GM12878 (cell line): ENCODE measurements around the gene ZNF213. TPM values are rescaled to one million over a fixed set of nuclear protein-coding genes. Genes with fewer than 3 reads are reported as not detected.

Experiments used
- ATAC-seq: fragments of 200-7000 bp; cut with Tn5 transposase; 3 replicates; pipeline ENCODE4 v1.9.1; 2020; ENCODE audit warnings: mild to moderate bottlenecking, moderate library complexity
- BruUV-seq: library from RNA; stranded (reverse); fragments of 400-500 nt; replicated peaks from 2 replicates; lab custom pipeline; 2021; lab: Mats Ljungman, UMichigan
- CTCF ChIA-PET: fragments of 300-600 bp; sonication (Branson Sonifier 250); formaldehyde crosslinking; extraction: SDS; loops from one replicate; lab custom pipeline; 2021; ENCODE audit warnings: inconsistent platforms; lab: Yijun Ruan, JAX
- POLR2A ChIA-PET: fragments of 350-600 bp; formaldehyde crosslinking; extraction: SDS; loops from one replicate; lab custom pipeline; 2021; ENCODE audit warnings: inconsistent platforms; lab: Charles Lee
- RAD21 ChIA-PET: fragments of 300-600 bp; sonication (Branson Sonifier 250); formaldehyde crosslinking; loops from one replicate; lab custom pipeline; 2023; ENCODE audit warnings: antibody characterized with exemption; ENCODE audit not compliant: unreplicated experiment; lab: Charles Lee
- SMC1A ChIA-PET: fragments of 300-600 bp; sonication (Branson Sonifier 250); formaldehyde crosslinking; loops from one replicate; lab custom pipeline; 2023; ENCODE audit not compliant: unreplicated experiment, uncharacterized antibody; lab: Charles Lee
- DNase-seq: peaks from one replicate; pipeline ENCODE4 v3.0.0-alpha.2; 2011; ENCODE audit warnings: low read depth, low spot score
- FAIRE-seq: peaks from 3 replicates; lab custom pipeline; 2011; peaks lifted over from hg19 to GRCh38; lab: Jason Lieb, UNC
- H2AFZ ChIP-seq: 2 replicates; pipeline ENCODE4 v1.6.0; 2011; ENCODE audit warnings: low read depth, low read length, control low read depth; ENCODE audit not compliant: control insufficient read depth
- H3K27ac ChIP-seq: 2 replicates; pipeline ENCODE4 v1.5.1; 2011; ENCODE audit warnings: control low read depth; ENCODE audit not compliant: control insufficient read depth, insufficient read depth
- H3K27me3 ChIP-seq, 2 experiments: replicated peaks in 1 of 2; 2 replicates each; pipeline versions ENCODE4 v1.6.0 to v1.6.1; 2011; ENCODE audit warnings: low read length in 1 of 2; ENCODE audit not compliant: control insufficient read depth in 2 of 2, insufficient read depth in 2 of 2
- H3K36me3 ChIP-seq, 2 experiments: 2 replicates each; pipeline ENCODE4 v1.5.1; 2011; ENCODE audit warnings: low read length in 1 of 2; ENCODE audit not compliant: control insufficient read depth in 2 of 2, insufficient read depth in 2 of 2
- H3K4me1 ChIP-seq: 2 replicates; pipeline ENCODE4 v1.6.1; 2011; ENCODE audit warnings: mild to moderate bottlenecking, low read length, moderate library complexity, mixed read lengths; ENCODE audit not compliant: control insufficient read depth, insufficient read depth
- H3K4me2 ChIP-seq: 2 replicates; pipeline ENCODE4 v1.6.0; 2011; ENCODE audit warnings: control low read depth; ENCODE audit not compliant: control insufficient read depth, insufficient read depth
- H3K4me3 ChIP-seq: fragments of 200-600 bp; sonication (generic); 2 replicates; pipeline ENCODE4 v1.5.1; 2016
- H3K79me2 ChIP-seq: 2 replicates; pipeline ENCODE4 v1.6.0; 2011; ENCODE audit warnings: low read length; ENCODE audit not compliant: control insufficient read depth, insufficient read depth
- H3K9ac ChIP-seq: 2 replicates; pipeline ENCODE4 v1.8.0; 2011; ENCODE audit warnings: low read length, control low read depth, mixed read lengths; ENCODE audit not compliant: control insufficient read depth, insufficient read depth
- H3K9me3 ChIP-seq: replicated peaks from 3 replicates; pipeline ENCODE4 v1.5.1; 2011; ENCODE audit warnings: mild to moderate bottlenecking, low read length; ENCODE audit not compliant: control insufficient read depth, insufficient read depth
- H4K20me1 ChIP-seq: 2 replicates; pipeline ENCODE4 v1.6.0; 2011; ENCODE audit not compliant: control insufficient read depth, insufficient read depth
- BRCA1 ChIP-seq: IDR thresholded peaks from 2 replicates; pipeline ENCODE4 v1.6.1; 2011; ENCODE audit warnings: low read depth, low read length, improper control_type of control experiment
- FOXK2 ChIP-seq: fragments of 450-650 bp; IDR thresholded peaks from 2 replicates; pipeline ENCODE4 v1.6.1; 2017; ENCODE audit warnings: mild to moderate bottlenecking, moderate library complexity
- HCFC1 ChIP-seq: fragments of 150-350 bp; IDR thresholded peaks from 2 replicates; pipeline ENCODE4 v1.6.1; 2014; ENCODE audit warnings: low read length
- HDAC2 ChIP-seq: fragments of 200-600 bp; sonication (generic); IDR thresholded peaks from 2 replicates; pipeline ENCODE4 v1.6.1; 2017
- PAX8 ChIP-seq: fragments of 450-650 bp; IDR thresholded peaks from 2 replicates; pipeline ENCODE4 v1.6.1; 2017; ENCODE audit warnings: mild to moderate bottlenecking, moderate library complexity
- SP1 ChIP-seq: IDR thresholded peaks from one replicate; pipeline ENCODE4 v1.6.1; 2011; ENCODE audit warnings: low read depth, low read length
- SREBF1 ChIP-seq: IDR thresholded peaks from 2 replicates; pipeline ENCODE4 v1.6.1; 2012; ENCODE audit warnings: mild to moderate bottlenecking, low read length
- YY1 ChIP-seq: IDR thresholded peaks from 2 replicates; pipeline ENCODE4 v1.6.1; 2011; ENCODE audit warnings: low read depth, mild to moderate bottlenecking, low read length
- ZNF274 ChIP-seq: IDR thresholded peaks from one replicate; pipeline ENCODE4 v1.8.0; 2011; ENCODE audit not compliant: insufficient read length, insufficient read depth
- ZZZ3 ChIP-seq: IDR thresholded peaks from 2 replicates; pipeline ENCODE4 v1.6.1; 2011; ENCODE audit warnings: low read depth; ENCODE audit not compliant: control insufficient read depth, insufficient read length
- WGBS: methylation state at CpG from one replicate; pipeline ENCODE4 v1.1.6; 2016; ENCODE audit warnings: low lambda C conversion rate; ENCODE audit not compliant: insufficient replicate concordance, insufficient coverage; ENCODE audit errors: missing lambda C conversion rate; 5-methylcytosine and 5-hydroxymethylcytosine counted together
- in situ Hi-C: fragments of 300-500 bp; cut with MboI; formaldehyde crosslinking; loops from 9 replicates; pipeline ENCODE4 v1.14.3; 2018; ENCODE audit warnings: mixed read lengths
- intact Hi-C: fragments of 100-400 bp; cut with micrococcal nuclease; formaldehyde crosslinking; loops from one replicate; pipeline ENCODE4 v1.14.2; 2022; ENCODE audit not compliant: unreplicated experiment
- polyA plus RNA-seq, 11 experiments: library from polyadenylated mRNA; depleted of rRNA in 4 of 11; unstranded in 6 of 11; stranded (reverse) in 5 of 11; fragments of >200 nt; fragmentation: Nextera tagmentation in 4 of 11; fragmentation: Illumina TruSeq in 1 of 11; extraction: Ambion mirVana in 4 of 11; extraction: Trizol in 1 of 11; gene quantifications; 1 replicate in 1 of 11; 2 replicates in 10 of 11; pipeline versions ENCODE4 v1.2.1 to v1.2.3, GENCODE V29; 2011 to 2016; ENCODE audit warnings: inconsistent platforms in 2 of 11, missing spikeins in 2 of 11, low read depth in 1 of 11
- total RNA-seq, 4 experiments: library from RNA; depleted of rRNA in 3 of 4; stranded (reverse); fragments of >200 nt in 3 of 4; fragmentation: Illumina TruSeq in 1 of 4; extraction: Trizol in 1 of 4; gene quantifications; 2 replicates each; pipeline versions ENCODE4 v1.2.1 to v1.2.3, GENCODE V29; 2013 to 2021

The ZNF213 gene
- total and polyA plus RNA-seq, 10 of the 15 experiments (the other 5 are each of a cell fraction or from before 2014, with no cell fraction given): 0.53 to 9.4 (median 1.1) TPM

- no peaks in the 10 kb centered on the region for H3K79me2 ChIP-seq
- H3K36me3 ChIP-seq: no peaks in the 10 kb centered on the region
- WGBS: 44% methylated on average over 16 of the region's 16 CpGs
- in situ Hi-C loops (no loop called here), intact Hi-C loops (no loop called here)
- no peak overlapping the region for H3K9ac ChIP-seq
- POLR2A ChIA-PET: interaction anchor here (0.6 to 1.9 kb wide), 3 partner anchors 10 to 1179 kb away, joined by 3 to 13 read pairs (median 3); no protein-coding TSS in a partner anchor
- H2AFZ ChIP-seq: no peak overlapping the region
- RAD21 ChIA-PET: no interaction called here
- H3K27ac ChIP-seq: no peak overlapping the region
- no peak for FAIRE-seq
- no peak for ATAC-seq
- DNase-seq: no peak
- no peaks in the 10 kb centered on the region for H3K27me3 ChIP-seq
- no peak for TF ChIP-seq YY1
- no peak for TF ChIP-seq ZNF274
- TF ChIP-seq HCFC1: no peak
- TF ChIP-seq SP1: no peak
- TF ChIP-seq SREBF1: no peak
- TF ChIP-seq PAX8: no peak
- TF ChIP-seq ZZZ3: no peak
- TF ChIP-seq HDAC2: no peak
- no peak for TF ChIP-seq BRCA1
- no peaks in the 10 kb centered on the region for H3K9me3 ChIP-seq
- no peak overlapping the region for H3K4me3 ChIP-seq
- H4K20me1 ChIP-seq: no peaks in the 10 kb centered on the region
- peaks cover 2% of the 10 kb centered on the region for H3K4me1 ChIP-seq
- CTCF ChIA-PET: interaction anchor here (1.6 to 5.6 kb wide), 2 partner anchors 10 to 18 kb away, joined by 5 to 41 read pairs; no protein-coding TSS in a partner anchor
- BruUV-seq: no TSS peak
- no peak overlapping the region for H3K4me2 ChIP-seq
- SMC1A ChIA-PET: interaction anchor here (1.6 kb wide), 1 partner anchor 12 kb away, joined by 8 read pairs; no protein-coding TSS in a partner anchor
These were observed 16.5 kb upstream of the ZNF213 start for GRCh38 chr16:3118204-3118790.

- no TSS peak for BruUV-seq
- ChIA-PET CTCF (interaction anchor here (5.6 kb wide), 1 partner anchor 10 kb away, joined by 41 read pairs; no protein-coding TSS in a partner anchor), POLR2A (interaction anchor here (1.0 kb wide), 1 partner anchor 9 kb away, joined by 3 read pairs; no protein-coding TSS in a partner anchor), RAD21 (no interaction called here), SMC1A (no interaction called here)
- no peaks in the 10 kb centered on the region for H4K20me1 ChIP-seq
- no peaks in the 10 kb centered on the region for H3K36me3 ChIP-seq
- no peak overlapping the region for H3K9ac ChIP-seq
- DNase-seq (no peak), ATAC-seq (no peak), FAIRE-seq (no peak)
- H3K79me2 ChIP-seq: no peaks in the 10 kb centered on the region
- no peak overlapping the region for H3K4me2 ChIP-seq
- no peak for TF ChIP-seq FOXK2
- H3K27me3 ChIP-seq: no peaks in the 10 kb centered on the region
- intact Hi-C loops (no loop called here), in situ Hi-C loops (no loop called here)
- 66% methylated on average over 20 of the region's 20 CpGs for WGBS
- no peaks in the 10 kb centered on the region for H3K9me3 ChIP-seq
- H3K27ac ChIP-seq: no peak overlapping the region
- H2AFZ ChIP-seq: no peak overlapping the region
- no peak overlapping the region for H3K4me3 ChIP-seq
- peaks cover 7% of the 10 kb centered on the region for H3K4me1 ChIP-seq
These were observed 16.0 kb upstream of the ZNF213 start for GRCh38 chr16:3118846-3119245.
